Fibroblast of peridontal ligament (primary cell): ENCODE measurements around the gene SPDYE4.

ENCODE experiments used
- DNase-seq: peaks from one replicate; pipeline ENCODE4 v3.0.0-alpha.2; 2010; ENCODE audit errors: extremely low read depth

Gene SPDYE4

DNA sequence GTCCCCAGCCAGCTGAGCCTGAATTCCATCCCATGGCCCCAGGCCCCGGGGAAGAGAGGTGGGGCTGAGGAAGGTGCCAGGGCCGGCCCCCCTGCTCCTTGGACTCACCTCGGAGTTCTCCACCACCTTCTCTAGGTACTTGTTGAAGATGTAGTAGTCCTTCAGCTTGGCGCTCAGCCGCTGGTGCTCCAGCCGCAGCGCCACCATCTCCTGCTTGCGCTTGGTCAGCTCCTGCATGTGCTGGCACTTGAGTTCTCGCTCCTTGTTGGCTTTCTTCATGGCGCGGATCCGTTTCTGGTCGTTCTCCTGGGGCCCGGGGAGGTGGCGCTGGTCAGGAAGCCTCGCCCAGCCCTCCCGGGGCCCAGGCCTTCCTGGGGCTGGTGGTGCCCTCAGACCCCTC, 17.0 kb downstream of the SPDYE4 start:
- no peak for DNase-seq

DNA sequence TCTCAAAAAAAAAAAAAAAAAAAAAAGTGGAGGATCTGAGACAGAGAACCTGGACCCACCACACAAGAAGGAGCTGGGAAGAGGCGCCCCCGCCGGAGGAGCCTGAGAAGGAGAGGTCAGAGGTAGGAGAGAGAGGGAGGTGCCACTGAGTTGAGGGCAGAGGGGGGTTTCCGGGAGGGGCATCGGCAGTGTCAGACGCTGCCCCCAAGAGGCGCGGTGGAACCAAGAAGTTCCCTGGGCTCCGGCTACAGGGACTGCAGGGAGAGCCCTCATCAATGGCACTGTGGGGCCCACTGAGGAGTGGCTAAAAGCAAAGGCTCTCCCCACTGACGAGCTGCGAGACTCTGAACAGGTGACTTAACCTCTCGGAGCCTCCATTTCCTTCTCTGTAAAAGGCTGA, 17.9 kb downstream of the SPDYE4 start:
- no peak for DNase-seq

DNA sequence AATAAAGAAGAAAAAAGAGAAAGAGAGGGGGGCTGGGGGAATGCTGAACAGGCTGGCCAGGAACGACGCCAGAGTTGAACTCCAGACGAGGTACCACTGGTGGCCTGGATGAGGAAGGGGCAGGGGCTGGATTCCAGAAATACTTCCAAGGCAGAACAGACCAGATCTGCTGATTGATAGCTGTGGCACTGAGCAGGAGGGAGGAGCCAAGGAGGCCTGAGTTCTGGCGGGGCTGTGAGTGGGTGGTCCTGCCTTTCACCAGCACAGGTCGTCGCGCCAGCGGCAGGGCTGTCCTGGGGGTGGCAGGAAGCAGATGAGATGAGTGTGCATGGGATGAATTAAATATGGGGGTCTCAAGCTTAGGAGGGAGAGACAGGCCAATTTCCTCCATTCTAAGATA, 19.2 kb downstream of the SPDYE4 start:
- no peak for DNase-seq

DNA sequence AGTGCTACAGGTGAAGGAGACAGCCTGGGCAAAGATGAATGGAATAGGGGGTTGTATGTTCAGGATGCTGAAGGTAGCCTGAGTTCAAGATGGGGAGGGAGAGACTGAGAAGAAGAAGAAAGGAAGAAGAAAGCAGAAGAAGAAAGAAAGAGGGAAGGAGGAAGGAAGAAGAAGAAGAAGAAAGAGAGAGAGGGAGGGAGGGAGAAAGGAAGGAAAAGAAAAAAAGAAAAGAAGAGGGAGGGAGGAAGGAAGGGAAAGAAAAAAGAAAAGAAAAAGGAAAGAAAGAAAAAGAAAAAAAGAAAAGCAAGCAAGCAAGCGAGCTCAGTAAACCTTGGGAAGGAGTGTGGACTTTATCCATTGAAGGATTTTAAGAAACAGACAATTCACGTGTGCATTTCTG, 21.6 kb downstream of the SPDYE4 start:
- DNase-seq, result no peak

DNA sequence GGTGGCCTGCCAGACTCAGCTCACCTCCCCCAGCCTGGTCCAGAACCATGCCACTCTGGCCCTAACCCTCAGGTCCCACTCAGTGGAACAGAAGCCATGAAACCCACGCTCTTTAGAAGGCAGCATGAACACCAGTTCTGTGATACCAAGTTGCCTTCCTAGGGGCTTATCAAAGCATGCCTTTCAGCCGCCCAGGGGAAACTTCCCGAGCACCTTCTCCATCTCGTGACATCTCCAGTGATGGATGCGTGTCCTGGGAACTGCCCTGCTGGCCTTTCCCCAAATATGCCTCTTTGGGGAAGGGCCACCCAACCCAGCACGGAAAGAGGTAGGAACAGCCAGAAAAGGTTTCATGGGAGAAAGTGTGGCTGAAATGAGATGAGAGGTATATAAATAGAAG, 22.0 kb downstream of the SPDYE4 start:
- no peak for DNase-seq

DNA sequence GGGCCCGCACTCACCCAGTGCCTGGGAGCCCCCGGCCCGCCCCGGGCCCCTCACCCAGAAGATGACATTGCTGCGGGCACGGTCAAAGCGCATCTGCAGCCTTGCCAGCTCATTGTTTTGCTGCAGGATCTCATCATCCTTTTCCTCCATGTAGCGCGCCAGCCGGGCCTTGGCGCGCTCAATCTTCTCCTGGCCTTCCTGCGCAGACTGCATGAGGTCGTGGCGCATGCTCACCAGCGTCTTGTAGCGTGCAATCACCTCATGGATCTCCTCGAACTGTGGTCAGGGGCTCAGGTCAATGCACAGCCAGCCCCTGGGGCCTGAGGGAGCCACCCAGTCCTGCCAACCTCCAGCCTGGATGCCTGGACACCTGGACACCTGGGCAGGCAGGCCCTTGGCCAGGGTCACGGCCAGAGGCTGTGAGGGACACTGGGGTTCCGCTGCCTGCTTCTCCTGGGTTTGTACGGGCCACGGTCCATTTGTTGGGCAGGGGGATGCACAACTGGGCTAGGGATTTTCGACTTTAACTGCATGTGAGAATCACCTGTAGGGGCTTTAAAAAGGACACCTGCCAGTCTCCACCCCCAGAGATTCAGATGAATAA, 22.9 kb downstream of the SPDYE4 start:
- DNase-seq, result no peak

DNA sequence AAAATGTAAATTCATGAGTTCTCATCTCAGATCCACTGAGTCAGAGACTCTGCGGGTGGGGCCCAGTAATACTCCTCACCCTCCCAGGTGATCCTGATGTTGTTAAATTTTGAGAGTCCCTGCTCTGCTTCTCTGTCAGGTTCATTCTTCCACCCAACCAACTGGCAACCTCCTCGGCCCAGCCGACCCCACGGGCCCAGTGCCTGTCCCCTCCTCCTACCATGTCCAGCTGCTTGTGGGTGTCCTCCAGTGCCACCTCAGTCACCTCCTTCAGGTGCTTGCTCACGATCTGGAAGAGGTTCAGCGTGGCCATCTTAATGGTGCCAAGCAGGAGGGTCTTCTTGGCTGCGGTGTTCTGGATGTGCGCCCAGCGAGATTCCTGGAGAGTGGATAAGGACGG, 23.5 kb downstream of the SPDYE4 start:
- DNase-seq, result no peak

DNA sequence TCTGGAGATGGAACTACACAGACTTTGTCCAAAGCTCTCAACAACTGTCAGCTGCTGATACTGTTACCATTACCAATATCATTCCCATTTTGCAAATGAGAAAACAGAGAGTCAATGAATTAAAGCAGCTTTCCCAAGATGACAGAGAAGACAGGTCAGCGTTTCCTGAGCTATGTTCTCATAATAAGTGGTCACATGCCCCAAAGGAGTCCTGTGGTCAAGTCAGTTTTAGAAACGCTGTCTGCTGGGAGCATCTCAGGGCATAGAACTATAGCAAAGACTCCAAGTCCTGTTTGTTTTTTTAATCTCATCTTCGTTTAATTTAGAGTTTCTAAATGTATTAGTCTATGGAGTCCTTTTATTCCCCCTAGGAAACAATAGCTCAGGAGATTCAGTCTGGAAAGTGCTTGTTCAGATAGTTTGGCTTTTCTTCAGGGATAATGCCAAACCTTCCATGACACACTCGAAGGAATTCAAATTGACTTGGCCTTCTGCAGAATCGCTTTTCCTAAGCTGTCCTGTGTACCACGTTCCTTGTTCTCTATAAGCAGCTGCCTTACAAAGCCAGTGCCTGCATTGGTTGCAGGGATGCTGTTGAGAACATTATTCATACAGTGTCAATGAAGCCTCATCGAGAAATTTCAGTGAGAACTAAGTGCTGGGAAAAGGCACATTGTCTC, 25.8 kb downstream of the SPDYE4 start:
- no peak for DNase-seq

DNA sequence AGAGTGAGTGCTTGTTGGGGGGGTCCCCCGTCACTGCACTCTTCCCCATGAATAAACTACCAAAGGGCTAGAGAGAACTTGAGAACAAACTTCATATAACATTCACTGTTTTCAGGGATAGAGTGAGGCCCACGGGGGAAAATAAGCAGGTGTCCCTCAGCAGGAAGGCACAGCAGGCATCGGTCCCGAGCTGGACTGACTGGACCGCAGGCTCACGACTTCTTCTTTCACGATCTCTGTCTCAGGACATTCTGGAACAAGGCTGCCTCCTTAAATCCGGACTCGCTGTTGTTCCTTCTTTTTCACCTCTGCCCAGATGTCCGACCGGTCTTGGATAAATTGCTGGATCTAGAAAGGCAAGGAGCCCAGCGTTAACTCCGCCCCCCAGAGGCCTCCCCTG, 28.5 kb downstream of the SPDYE4 start:
- DNase-seq, result no peak

DNA sequence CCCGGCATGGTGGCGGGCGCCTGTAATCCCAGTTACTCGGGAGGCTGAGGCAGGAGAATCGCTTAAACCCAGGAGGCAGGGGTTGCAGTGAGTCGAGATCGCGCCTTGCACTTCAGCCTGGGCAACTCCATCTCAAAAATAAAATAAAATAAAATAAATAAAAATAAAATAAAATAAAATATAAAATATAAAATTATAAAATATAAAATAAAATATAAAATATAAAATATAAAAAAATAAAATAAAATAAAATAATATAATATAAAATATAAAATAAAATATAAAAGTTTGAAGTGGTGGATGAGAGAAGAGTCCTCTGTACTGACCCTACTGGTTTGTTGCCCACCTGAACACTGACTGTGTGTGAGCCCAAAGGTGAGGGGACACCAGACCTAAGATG, 28.9 kb downstream of the SPDYE4 start:
- no peak for DNase-seq

DNA sequence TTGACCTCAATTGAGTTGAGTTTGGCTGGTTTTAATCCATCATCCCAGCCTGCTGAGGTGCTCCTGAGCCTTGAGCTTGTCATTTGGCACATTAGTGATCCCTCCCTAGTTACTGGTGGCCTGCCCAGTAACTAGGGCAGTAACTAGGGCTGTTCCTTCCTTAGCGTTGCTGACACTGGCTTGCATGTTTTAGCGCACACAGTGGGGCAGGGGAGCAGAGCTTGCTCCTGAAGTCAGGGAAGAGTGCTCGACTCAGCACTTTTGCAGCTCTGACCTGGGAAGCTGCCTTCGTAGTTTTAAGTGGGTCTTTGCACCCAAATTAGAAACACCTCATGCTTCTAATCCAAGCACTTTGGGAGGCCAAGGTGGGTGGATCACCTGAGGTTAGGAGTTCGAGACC, 29.4 kb downstream of the SPDYE4 start:
- no peak for DNase-seq

DNA sequence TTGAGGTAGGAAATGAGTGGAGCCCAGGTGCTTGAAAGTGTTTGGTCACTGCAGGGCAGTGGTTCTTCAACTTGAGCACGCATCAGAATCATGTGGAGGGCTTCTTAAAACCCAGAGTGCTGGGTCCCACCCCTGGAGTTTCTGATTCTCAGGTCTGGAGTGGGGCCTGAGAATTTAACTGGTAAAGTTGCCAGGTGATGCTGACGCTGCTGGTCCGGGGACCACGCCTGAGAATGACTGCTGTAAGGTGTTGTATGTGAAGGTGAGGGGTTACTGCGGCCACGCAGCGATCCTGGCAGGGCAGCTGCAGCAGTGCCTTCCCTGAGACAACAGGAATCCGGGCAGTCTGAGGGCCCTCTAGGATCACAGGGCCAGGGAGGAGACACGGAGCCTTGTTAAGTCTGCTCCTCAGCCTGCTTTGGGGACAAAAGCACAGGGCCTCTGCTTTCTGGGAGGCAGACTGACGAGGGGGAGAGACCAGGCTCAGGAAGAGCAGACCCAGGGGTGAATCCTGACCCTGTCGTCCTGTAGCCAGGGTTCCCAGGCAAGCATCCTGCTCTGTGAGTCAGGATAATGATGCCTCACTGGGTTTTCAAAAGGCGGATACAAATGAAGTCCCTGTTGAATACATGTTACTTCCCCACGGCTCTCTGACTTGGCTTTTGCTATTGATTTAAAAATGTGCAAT, 30.0 kb downstream of the SPDYE4 start:
- no peak for DNase-seq

DNA sequence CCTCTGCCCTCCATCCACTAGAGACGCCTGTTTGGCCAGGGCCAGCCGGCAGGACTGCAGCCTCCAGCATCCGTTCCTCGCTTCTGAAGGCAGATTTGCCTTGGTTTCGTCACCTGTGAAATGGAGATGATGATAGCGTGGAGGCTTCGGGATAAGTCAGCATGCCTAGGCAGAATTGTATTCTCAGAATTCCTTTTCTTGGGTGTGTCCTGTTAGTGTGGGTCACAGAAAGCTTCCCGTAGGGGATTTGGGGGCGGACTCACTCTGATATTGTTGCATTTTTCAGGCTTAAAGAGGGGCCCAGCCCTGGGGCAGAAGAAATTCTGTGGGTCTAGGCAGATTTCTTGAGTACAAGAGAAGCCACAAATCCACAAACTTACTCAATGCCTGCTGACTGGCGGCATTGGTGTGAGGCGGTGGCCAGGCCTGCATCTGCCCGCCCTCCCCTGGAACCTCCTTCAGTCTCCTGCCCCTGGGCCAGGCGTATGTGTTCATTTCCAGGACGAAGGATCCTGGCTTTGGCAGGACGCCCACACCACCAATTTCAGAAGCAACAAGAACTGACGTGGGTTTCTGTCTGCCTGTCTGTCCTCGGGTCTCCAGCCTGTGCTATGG, 31.3 kb downstream of the SPDYE4 start:
- no peak for DNase-seq

DNA sequence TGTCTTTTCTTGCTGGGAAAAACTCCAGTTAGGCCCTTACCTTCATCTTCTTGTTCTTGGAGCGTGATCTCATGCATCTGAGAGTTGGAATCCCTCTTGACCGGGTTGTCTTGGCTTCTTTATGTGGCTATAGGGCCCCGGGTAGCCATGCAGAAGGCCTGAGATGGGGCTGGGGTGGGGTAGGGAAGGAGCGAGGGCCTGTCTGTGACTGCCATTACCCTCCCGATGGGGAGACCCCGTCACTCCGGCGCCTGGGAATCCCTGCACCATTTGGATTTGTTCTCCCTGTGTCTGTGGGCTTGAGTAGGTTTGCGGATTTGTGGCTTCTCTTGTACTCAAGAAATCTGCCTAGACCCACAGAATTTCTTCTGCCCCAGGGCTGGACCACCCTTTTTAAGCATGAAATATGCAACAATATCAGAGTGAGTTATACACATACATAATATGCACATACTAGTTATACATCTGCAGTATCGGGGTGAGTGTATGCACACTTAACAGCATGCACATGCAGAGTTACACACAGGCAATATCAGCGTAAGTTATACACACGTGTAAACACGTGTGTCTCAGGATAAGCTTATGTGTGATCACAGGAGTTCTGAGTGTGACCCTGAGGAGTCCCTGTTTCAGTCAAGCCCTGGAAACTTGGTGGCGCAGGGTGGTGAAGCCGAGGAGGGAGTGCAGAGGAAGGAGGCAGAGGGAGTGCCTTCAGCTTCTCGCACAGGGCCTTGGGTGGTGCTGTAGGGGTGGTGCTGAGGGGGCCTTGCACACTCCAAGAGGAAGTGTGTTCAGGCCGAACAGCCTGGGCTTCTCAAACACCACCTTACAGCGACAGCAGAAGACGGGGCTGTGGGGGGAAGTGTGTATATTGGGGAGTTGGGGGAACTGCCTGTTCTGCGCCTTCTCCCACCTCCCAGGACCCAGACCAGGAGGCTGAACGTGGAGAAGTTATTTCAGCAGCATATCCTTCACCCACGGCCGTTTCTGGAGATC, 32.2 kb downstream of the SPDYE4 start:
- no peak for DNase-seq

DNA sequence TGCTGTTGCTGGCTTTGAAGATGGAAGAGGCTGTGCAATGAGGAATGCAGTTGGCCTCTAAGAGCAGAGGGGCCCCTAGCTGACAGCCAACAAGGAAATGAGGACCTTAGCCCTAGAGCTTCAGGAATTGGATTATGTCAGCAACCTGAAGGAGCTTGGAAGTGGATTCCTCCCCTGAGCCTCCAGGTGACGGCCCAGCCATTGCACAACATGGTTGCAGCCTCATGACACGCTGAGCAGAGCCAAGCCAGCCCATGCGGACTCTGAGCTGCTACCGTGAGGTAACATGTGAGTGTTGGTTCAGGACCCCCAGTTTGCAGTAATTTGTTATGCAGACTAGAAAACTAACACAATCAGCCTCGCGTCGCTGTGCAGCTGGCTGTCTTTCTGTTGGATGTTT, 33.9 kb downstream of the SPDYE4 start:
- no peak for DNase-seq

DNA sequence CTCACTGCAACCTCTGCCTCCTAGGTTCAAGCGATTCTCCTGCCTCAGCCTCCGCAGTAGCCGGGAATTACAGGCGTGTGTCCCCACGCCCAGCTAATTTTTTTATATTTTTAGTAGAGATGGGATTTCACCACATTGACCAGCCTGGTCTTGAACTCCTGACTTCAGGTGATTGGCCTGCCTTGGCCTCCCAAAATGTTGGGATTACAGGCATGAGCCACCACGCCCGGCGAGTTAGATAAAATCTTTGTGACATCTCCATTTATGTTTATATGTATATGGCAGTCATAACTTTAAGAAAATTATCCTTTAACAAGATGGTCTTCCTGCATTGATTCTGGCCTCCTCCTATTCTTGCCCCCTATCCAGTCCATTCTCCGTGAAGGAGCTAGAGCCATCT, 37.8 kb downstream of the SPDYE4 start:
- no peak for DNase-seq

DNA sequence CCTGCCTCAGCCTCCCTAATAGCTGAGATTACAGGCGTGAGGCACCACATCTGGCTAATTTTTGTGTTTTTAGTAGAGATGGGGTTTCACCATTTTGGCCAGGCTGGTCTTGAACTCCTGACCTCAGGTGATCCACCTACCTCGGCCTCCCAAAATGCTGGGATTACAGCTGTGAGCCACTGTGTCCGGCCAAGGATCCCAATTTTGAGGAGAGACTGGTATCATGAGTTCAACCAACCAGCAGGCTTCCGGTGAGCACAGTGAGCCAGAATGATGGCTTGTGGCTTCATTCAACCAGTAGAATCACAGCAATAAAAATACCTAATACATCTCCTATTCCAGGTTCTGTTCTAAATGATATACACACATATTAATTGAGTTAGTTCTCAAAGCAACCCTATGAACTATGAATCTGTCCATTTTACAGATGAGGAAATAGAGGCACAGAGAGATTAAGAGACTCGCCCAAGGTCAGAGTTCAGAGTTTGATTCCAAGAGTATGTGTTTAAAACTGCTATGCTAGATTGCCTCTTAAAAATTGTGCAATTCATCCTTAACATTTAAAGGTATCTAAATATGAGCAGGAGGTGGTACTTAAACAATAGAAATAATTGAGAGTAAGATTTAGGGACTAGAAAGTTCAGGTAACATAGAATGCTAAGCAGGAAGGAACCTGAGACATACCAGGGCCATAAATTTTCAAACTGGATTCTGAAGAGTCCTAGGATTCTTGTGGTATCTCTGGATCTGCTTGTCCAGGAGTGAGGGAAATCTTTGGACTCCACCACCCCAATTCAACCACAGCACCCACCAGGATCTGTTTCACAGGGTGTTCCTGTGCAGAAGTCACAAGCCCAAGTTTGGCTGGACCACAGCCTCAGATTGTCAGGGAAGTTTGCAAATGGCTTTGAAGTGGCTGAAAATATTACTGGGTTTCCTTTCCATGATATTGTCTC, 38.8 kb downstream of the SPDYE4 start:
- DNase-seq, result no peak

DNA sequence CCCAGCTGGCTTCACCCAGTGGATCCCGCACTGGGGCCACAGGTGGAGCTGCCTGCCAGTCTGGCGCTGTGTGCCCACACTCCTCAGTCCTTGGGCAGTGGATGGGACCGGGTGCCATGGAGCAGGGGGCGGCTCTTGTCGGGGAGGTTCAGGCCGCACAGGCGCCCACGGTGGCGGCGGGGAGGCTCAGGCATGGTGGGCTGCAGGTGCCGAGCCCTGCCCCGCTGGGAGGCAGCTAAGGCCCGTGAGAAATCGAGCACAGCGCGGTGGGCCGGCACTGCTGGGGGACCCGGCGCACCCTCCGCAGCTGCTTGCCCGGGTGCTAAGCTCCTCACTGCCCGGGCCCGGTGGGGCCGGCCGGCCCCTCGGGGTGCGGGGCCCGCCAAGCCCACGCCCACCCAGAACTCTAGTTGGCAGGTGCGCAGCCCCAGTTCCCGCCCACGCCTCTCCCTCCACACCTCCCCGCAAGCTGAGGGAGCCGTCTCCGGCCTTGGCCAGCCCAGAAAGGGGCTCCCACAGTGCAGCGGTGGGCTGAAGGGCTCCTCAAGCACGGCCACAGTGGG, 40.3 kb downstream of the SPDYE4 start:
- no peak for DNase-seq

DNA sequence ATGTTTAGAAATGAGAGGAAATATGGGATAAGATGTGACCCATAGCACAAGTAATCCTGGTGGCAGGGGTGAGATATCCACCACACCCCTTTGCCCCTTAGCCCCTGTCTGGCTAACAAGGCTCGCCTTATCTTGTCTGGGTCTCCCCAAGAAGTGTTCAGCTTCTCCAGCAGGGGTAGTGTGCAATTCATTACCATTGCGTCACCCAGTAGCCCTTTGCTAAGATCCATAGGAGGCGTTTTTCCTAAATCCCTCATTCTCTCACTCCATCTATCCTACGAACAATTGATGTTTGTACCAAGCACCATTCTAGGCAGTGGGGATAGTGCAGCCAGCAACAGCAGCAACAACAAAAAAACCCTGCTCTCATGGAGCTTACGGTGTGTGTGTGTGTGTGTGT, 44.5 kb downstream of the SPDYE4 start:
- no peak for DNase-seq

DNA sequence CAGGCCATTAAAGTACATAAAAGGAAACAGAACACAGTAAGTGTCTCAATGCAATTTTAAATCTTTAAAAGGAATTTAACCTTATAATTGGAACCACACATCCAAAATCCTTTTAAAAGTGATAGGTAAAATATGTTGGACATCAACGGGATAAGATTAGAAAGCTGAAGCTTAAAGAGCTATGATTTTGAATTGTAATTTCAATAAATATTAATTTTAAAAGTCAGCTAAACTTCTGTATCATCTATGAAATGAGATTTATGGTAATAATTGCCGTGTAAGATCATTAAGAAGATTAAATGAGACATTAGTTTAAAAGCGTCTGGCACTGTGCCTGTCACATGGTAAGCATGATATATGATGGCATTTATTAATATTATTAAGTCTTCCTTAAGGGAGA, 45.0 kb downstream of the SPDYE4 start:
- DNase-seq, result no peak
